PC-3 (cell line): ENCODE data around the gene LMAN2. TPM values are rescaled to one million over a fixed set of nuclear protein-coding genes. Genes with fewer than 3 reads are reported as not detected.

ENCODE experiments used
- ATAC-seq: fragments of 200-7000 bp; cut with Tn5 transposase; 2 replicates; pipeline ENCODE4 v1.9.1; 2020; ENCODE audit warnings: mild to moderate bottlenecking, moderate library complexity
- BruUV-seq: library from RNA; stranded (reverse); fragments of 400-500 nt; replicated peaks from 2 replicates; lab custom pipeline; 2021; lab: Mats Ljungman, UMichigan
- CTCF ChIA-PET: fragments of 300-600 bp; sonication (Branson Sonifier 250); formaldehyde crosslinking; loops from one replicate; lab custom pipeline; 2022; ENCODE audit warnings: antibody characterized with exemption; lab: Charles Lee
- POLR2A ChIA-PET: fragments of 300-600 bp; sonication (Branson Sonifier 250); formaldehyde crosslinking; loops from one replicate; lab custom pipeline; 2022; ENCODE audit warnings: antibody characterized with exemption; ENCODE audit not compliant: unreplicated experiment; lab: Charles Lee
- DNase-seq: peaks from one replicate; pipeline ENCODE4 v3.0.0-alpha.2; 2015
- H2AFZ ChIP-seq: fragments of 300-600 bp; sonication (generic); 2 replicates; pipeline ENCODE4 v1.6.0; 2016; ENCODE audit warnings: antibody characterized with exemption, low read length
- H3F3A ChIP-seq: fragments of 300-600 bp; sonication (generic); one replicate; pipeline ENCODE4 v1.6.0; 2017; ENCODE audit warnings: antibody characterized with exemption, low read length, control low read depth, mild to moderate bottlenecking; ENCODE audit not compliant: unreplicated experiment
- H3K27ac ChIP-seq: fragments of 300-600 bp; sonication (generic); 2 replicates; pipeline ENCODE4 v1.5.1; 2016; ENCODE audit warnings: mild to moderate bottlenecking, low read length
- H3K27me3 ChIP-seq: fragments of 300-600 bp; sonication (generic); 2 replicates; pipeline ENCODE4 v1.6.1; 2016; ENCODE audit warnings: low read length, mixed read lengths
- H3K36me3 ChIP-seq: fragments of 300-600 bp; sonication (generic); 2 replicates; pipeline ENCODE4 v1.6.1; 2016; ENCODE audit warnings: low read depth, mixed run types, low read length, mixed read lengths
- H3K4me1 ChIP-seq: fragments of 300-600 bp; sonication (generic); 2 replicates; pipeline ENCODE4 v1.5.1; 2016; ENCODE audit warnings: low read length; ENCODE audit not compliant: insufficient read depth
- H3K4me2 ChIP-seq: fragments of 300-600 bp; sonication (generic); 2 replicates; pipeline ENCODE4 v1.6.0; 2016; ENCODE audit warnings: low read length
- H3K4me3 ChIP-seq: fragments of 300-600 bp; sonication (generic); 2 replicates; pipeline ENCODE4 v1.5.1; 2016; ENCODE audit warnings: mild to moderate bottlenecking, low read length, mixed read lengths
- H3K79me2 ChIP-seq: fragments of 300-600 bp; sonication (generic); 2 replicates; pipeline ENCODE4 v1.6.1; 2017; ENCODE audit warnings: low read length, mixed read lengths
- H3K9ac ChIP-seq: fragments of 300-600 bp; sonication (generic); 2 replicates; pipeline ENCODE4 v1.6.0; 2016; ENCODE audit warnings: mild to moderate bottlenecking, low read length
- H3K9me2 ChIP-seq: fragments of 300-600 bp; sonication (generic); replicated peaks from 2 replicates; pipeline ENCODE4 v1.6.1; 2016; ENCODE audit warnings: mixed run types, low read length, mixed read lengths
- H3K9me3 ChIP-seq: fragments of 300-600 bp; sonication (generic); 2 replicates; pipeline ENCODE4 v1.6.1; 2016; ENCODE audit warnings: low read length, mixed read lengths
- H4K20me1 ChIP-seq: fragments of 300-600 bp; sonication (generic); 2 replicates; pipeline ENCODE4 v1.6.1; 2016; ENCODE audit warnings: low read length, mixed read lengths
- CTCF ChIP-seq: fragments of 300-600 bp; sonication (generic); conservative IDR thresholded peaks from 2 replicates; pipeline ENCODE4 v1.5.1; 2017; ENCODE audit warnings: antibody characterized with exemption, low read depth, mild to moderate bottlenecking, low read length
- EZH2 ChIP-seq: fragments of 300-600 bp; sonication (generic); IDR thresholded peaks from one replicate; pipeline ENCODE4 v1.6.1; 2017; ENCODE audit warnings: antibody characterized with exemption, mild to moderate bottlenecking, low read length; ENCODE audit not compliant: unreplicated experiment
- EZH2phosphoT487 ChIP-seq: fragments of 300-600 bp; sonication (generic); IDR thresholded peaks from 2 replicates; pipeline ENCODE4 v1.6.1; 2018; ENCODE audit warnings: mild to moderate bottlenecking, antibody characterized with exemption, low read length, borderline replicate concordance
- intact Hi-C: fragments of 100-400 bp; cut with micrococcal nuclease; formaldehyde crosslinking; loops from 2 replicates; pipeline ENCODE4 v1.9.0; 2023
- total RNA-seq: library from RNA; depleted of rRNA; stranded (reverse); fragments of >200 nt; gene quantifications from 2 replicates; pipeline ENCODE4 v1.2.3, GENCODE V29; 2014

Gene LMAN2
- total RNA-seq, 1 experiment from 2014 or later = 310 TPM

- H4K20me1 ChIP-seq = no peaks in the 10 kb centered on the region
- no peaks in the 10 kb centered on the region for H3F3A ChIP-seq
- TF ChIP-seq CTCF (no peak), EZH2phosphoT487 (no peak), EZH2 (no peak)
- DNase-seq = no peak
- intact Hi-C loops = no loop called here
- no peaks in the 10 kb centered on the region for H3K27me3 ChIP-seq
- no TSS peak for BruUV-seq
- peaks cover 18% of the 10 kb centered on the region for H3K79me2 ChIP-seq
- ATAC-seq = no peak
- no peaks in the 10 kb centered on the region for H3K9me2 ChIP-seq
- ChIA-PET POLR2A (no interaction called here), CTCF (no interaction called here)
- H3K36me3 ChIP-seq = no peaks in the 10 kb centered on the region
- peaks cover 29% of the 10 kb centered on the region for H3K4me1 ChIP-seq
- no peak overlapping the region for H3K27ac ChIP-seq
- H3K4me3 ChIP-seq = no peak overlapping the region
- no peak overlapping the region for H3K9ac ChIP-seq
- H2AFZ ChIP-seq = no peak overlapping the region
- no peak overlapping the region for H3K4me2 ChIP-seq
- no peaks in the 10 kb centered on the region for H3K9me3 ChIP-seq
Observed at GRCh38 chr5:177354711-177355110, 3.2 kb upstream of the LMAN2 start.

- DNase-seq = no peak
- Histone ChIP-seq H3K27ac (no peak overlapping the region), H3F3A (peaks cover 3% of the 10 kb centered on the region), H3K9me3 (no peaks in the 10 kb centered on the region), H4K20me1 (no peaks in the 10 kb centered on the region), H3K9ac (no peak overlapping the region), H2AFZ (no peak overlapping the region), H3K4me2 (no peak overlapping the region), H3K4me1 (peaks cover 33% of the 10 kb centered on the region), H3K79me2 (peaks cover 22% of the 10 kb centered on the region), H3K4me3 (no peak overlapping the region), H3K27me3 (no peaks in the 10 kb centered on the region), H3K36me3 (no peaks in the 10 kb centered on the region), H3K9me2 (no peaks in the 10 kb centered on the region)
- ChIA-PET POLR2A (no interaction called here), CTCF (no interaction called here)
- no peak for TF ChIP-seq EZH2
- no peak for TF ChIP-seq CTCF
- TF ChIP-seq EZH2phosphoT487 = no peak
- BruUV-seq = no TSS peak
- ATAC-seq = no peak
- intact Hi-C loops = no loop called here
Observed at GRCh38 chr5:177354256-177354655, 2.8 kb upstream of the LMAN2 start.

- POLR2A ChIA-PET = no interaction called here
- no peak overlapping the region for H3K9ac ChIP-seq
- H3K4me1 ChIP-seq = peaks cover 37% of the 10 kb centered on the region
- H3K79me2 ChIP-seq = peaks cover 34% of the 10 kb centered on the region
- H3K9me3 ChIP-seq = no peaks in the 10 kb centered on the region
- H2AFZ ChIP-seq = no peak overlapping the region
- ATAC-seq (no peak), DNase-seq (no peak)
- H3F3A ChIP-seq = peaks cover 8% of the 10 kb centered on the region
- no peak overlapping the region for H3K27ac ChIP-seq
- no TSS peak for BruUV-seq
- no peak overlapping the region for H3K4me2 ChIP-seq
- H3K36me3 ChIP-seq = no peaks in the 10 kb centered on the region
- intact Hi-C loops = no loop called here
- TF ChIP-seq EZH2 (no peak), CTCF (no peak), EZH2phosphoT487 (no peak)
- H3K9me2 ChIP-seq = no peaks in the 10 kb centered on the region
- H4K20me1 ChIP-seq = no peaks in the 10 kb centered on the region
- no peak overlapping the region for H3K4me3 ChIP-seq
- CTCF ChIA-PET = no interaction called here
- H3K27me3 ChIP-seq = no peaks in the 10 kb centered on the region
Observed at GRCh38 chr5:177353093-177353492, 1.6 kb upstream of the LMAN2 start.
